Fibroblast of mammary gland (primary cell): ENCODE results near the gene DTNBP1.

Experiments
- DNase-seq: peaks from one replicate; pipeline ENCODE4 v3.0.0-alpha.2; 2010; ENCODE audit warnings: low read depth
- H3K4me3 ChIP-seq: 2 replicates; pipeline ENCODE4 v1.5.1; 2011; ENCODE audit warnings: low read depth, mild to moderate bottlenecking, low read length, moderate library complexity; ENCODE audit not compliant: control insufficient read depth
- TF ChIP-seq, protein P1 (sequence below): conservative IDR thresholded peaks from 2 replicates; pipeline ENCODE4 v1.5.1; 2011; ENCODE audit warnings: low read depth, low read length, inconsistent platforms; ENCODE audit not compliant: control insufficient read depth, insufficient read depth

The DTNBP1 gene

GRCh38 chr6:15490242-15491100 is 172.4 kb downstream of the DTNBP1 start:
- peak; percentile 36 for DNase-seq
- no peak overlapping the region for H3K4me3 ChIP-seq
- TF ChIP-seq, protein P1, sequence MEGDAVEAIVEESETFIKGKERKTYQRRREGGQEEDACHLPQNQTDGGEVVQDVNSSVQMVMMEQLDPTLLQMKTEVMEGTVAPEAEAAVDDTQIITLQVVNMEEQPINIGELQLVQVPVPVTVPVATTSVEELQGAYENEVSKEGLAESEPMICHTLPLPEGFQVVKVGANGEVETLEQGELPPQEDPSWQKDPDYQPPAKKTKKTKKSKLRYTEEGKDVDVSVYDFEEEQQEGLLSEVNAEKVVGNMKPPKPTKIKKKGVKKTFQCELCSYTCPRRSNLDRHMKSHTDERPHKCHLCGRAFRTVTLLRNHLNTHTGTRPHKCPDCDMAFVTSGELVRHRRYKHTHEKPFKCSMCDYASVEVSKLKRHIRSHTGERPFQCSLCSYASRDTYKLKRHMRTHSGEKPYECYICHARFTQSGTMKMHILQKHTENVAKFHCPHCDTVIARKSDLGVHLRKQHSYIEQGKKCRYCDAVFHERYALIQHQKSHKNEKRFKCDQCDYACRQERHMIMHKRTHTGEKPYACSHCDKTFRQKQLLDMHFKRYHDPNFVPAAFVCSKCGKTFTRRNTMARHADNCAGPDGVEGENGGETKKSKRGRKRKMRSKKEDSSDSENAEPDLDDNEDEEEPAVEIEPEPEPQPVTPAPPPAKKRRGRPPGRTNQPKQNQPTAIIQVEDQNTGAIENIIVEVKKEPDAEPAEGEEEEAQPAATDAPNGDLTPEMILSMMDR: no peak

GRCh38 chr6:15489261-15489962 is 173.4 kb downstream of the DTNBP1 start:
- no peak for DNase-seq
- TF ChIP-seq, protein P1: no peak
- no peak overlapping the region for H3K4me3 ChIP-seq

- no peak for DNase-seq
- TF ChIP-seq, protein P1: no peak
- no peak overlapping the region for H3K4me3 ChIP-seq
These were observed 175.6 kb downstream of the DTNBP1 start for GRCh38 chr6:15487262-15487661.

GRCh38 chr6:15485936-15486335 is 176.9 kb downstream of the DTNBP1 start:
- DNase-seq: no peak
- H3K4me3 ChIP-seq: no peak overlapping the region
- TF ChIP-seq, protein P1: no peak

DNA sequence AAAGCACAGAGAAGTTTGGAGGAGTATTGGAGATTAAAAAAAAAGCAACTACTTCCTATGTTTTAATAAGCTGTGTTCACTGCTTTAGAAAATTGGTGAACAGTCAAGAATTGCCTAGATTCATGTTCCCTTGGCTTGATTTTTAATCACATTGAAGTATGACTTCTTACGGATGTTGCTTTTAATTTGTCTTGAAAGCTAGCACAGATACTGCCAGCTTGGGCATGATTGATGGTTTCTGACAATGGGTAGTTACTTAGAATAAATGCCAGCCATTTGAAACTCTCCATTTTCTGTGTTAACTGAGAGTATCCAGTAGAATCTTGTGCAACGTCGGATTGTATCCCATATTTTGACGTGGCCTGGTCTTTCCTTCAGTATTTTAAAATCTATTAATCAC is 178.0 kb downstream of the DTNBP1 start:
- no peak for DNase-seq
- no peak overlapping the region for H3K4me3 ChIP-seq
- TF ChIP-seq, protein P1: no peak

DNA sequence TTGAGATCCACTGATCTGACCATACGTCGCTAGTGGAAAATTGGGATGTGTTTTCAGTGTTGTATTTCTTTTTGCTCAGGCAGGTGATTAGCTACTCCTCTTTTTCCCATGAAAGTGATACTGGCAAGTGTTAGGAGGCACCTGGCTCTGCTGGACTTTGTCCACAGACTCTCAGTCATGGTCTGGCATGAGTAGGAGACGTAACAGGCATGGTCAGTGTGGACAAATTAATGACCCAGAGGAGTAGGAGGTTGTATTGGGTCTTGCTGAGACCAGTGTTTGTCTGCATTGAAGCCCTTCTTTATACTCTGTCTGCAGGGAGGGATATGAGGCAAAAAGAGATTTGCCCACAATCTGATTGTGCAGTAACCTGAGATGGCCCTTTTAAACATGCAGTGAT is 178.7 kb downstream of the DTNBP1 start:
- TF ChIP-seq, protein P1: no peak
- no peak overlapping the region for H3K4me3 ChIP-seq

More for the DNA sequence above, 178.7 kb downstream of the DTNBP1 start:
- DNase-seq: no peak
